ENCODE data around the gene KLHL22. TPM values are rescaled to one million over a fixed set of nuclear protein-coding genes. Genes with fewer than 3 reads are reported as not detected.

The KLHL22 gene
- total and polyA plus RNA-seq, 2 donors (not counting 3 experiments of a cell fraction or from before 2014, with no cell fraction given) = 24.2 to 33.6 TPM

DNA sequence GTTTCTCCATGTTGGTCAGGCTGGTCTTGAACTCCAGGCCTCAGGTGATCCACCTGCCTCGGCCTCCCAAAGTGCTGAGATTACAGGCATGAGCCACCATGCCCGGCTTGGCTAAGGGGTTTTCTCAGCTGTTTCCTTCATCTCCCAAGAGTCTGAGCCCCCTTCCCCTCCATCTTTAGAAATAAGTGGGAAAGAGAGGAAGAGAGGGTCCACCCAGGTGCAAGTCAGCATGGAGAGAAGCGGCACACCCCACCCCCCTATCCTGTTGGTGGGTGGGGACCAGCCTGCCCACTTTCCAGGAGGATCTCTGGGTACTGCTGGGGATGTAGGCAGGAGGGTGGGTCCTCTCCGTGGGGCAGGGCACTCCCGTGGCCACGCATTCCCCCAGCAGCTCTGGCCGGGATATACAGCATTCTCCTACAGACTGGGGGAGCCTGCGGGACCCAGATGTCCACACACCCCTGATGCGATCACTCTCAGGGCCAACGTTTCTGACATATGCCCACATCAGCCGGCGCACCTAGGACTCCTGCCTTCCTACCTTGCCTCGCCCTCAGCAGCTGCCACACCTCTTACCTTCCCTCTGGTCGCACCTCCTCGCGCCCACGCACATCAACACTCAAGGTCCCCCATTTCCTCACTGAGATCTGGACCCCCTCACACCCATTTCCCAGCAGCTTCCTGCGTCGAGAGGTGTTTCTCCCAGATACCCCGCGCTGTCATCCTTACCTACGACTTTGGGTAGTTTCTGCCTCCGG, 66.9 kb downstream of the KLHL22 start:
- Histone ChIP-seq H3K27ac (ENCODE audit: insufficient read depth, low read depth, low read length) (no peak overlapping the region), H3K9me1 (replicated peaks; ENCODE audit: control insufficient read depth, extremely low read depth, insufficient read depth, low read length) (no peaks in the 10 kb centered on the region), H3K4me1 (ENCODE audit: control insufficient read depth, extremely low read depth, insufficient read depth, low read length) (peaks cover 4% of the 10 kb centered on the region), H3K9me3 (replicated peaks; ENCODE audit: control insufficient read depth, insufficient read depth, low read length) (no peaks in the 10 kb centered on the region), H3K27me3 (ENCODE audit: control insufficient read depth in 2 of 2, insufficient read depth in 2 of 2, low read length in 2 of 2) (no peaks in the 10 kb centered on the region), H2AFZ (ENCODE audit: low read depth, low read length) (no peak overlapping the region), H3K9ac (replicated peaks; ENCODE audit: extremely low read depth, insufficient read depth, low read length) (no peak overlapping the region), H3K4me2 (ENCODE audit: insufficient read depth, low read length) (no peak overlapping the region), H3K79me2 (ENCODE audit: control insufficient read depth, insufficient read depth, low read length) (no peaks in the 10 kb centered on the region), H3K36me3 (ENCODE audit: control insufficient read depth in 2 of 2, extremely low read depth in 1 of 2, insufficient read depth in 2 of 2, low read length in 2 of 2) (peaks cover 4 to 18% of the 10 kb centered on the region in 2 experiments), H4K20me1 (replicated peaks; ENCODE audit: control insufficient read depth, extremely low read depth, insufficient read depth, low read length) (peaks cover 2% of the 10 kb centered on the region), H3K4me3 (replicated peaks in 1 of 3; ENCODE audit: insufficient read depth in 1 of 3, low read depth in 1 of 3, low read length in 3 of 3) (no peak overlapping the region)
- no peak for TF ChIP-seq GATA2 (IDR thresholded peaks at IDR 0.05; ENCODE audit: insufficient read depth, insufficient read length, low read depth, low read length)
- TF ChIP-seq, protein P1, sequence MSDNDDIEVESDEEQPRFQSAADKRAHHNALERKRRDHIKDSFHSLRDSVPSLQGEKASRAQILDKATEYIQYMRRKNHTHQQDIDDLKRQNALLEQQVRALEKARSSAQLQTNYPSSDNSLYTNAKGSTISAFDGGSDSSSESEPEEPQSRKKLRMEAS (IDR thresholded peaks at IDR 0.05; ENCODE audit: insufficient read depth, insufficient read length) = no peak
- TF ChIP-seq EZH2 (IDR thresholded peaks at IDR 0.05; ENCODE audit: borderline replicate concordance, low read depth, low read length, severe bottlenecking) = no peak
- no peak for TF ChIP-seq FOS (IDR thresholded peaks at IDR 0.05; ENCODE audit: borderline replicate concordance, insufficient read depth, low read length)
- TF ChIP-seq POLR2A (IDR thresholded peaks at IDR 0.05; ENCODE audit: low read depth, low read length) = no peak
- TF ChIP-seq, protein P2, sequence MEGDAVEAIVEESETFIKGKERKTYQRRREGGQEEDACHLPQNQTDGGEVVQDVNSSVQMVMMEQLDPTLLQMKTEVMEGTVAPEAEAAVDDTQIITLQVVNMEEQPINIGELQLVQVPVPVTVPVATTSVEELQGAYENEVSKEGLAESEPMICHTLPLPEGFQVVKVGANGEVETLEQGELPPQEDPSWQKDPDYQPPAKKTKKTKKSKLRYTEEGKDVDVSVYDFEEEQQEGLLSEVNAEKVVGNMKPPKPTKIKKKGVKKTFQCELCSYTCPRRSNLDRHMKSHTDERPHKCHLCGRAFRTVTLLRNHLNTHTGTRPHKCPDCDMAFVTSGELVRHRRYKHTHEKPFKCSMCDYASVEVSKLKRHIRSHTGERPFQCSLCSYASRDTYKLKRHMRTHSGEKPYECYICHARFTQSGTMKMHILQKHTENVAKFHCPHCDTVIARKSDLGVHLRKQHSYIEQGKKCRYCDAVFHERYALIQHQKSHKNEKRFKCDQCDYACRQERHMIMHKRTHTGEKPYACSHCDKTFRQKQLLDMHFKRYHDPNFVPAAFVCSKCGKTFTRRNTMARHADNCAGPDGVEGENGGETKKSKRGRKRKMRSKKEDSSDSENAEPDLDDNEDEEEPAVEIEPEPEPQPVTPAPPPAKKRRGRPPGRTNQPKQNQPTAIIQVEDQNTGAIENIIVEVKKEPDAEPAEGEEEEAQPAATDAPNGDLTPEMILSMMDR (IDR thresholded peaks at IDR 0.05; ENCODE audit: extremely low read depth in 1 of 2, insufficient read depth in 1 of 2, low read depth in 1 of 2, low read length in 2 of 2) = no peak
- TF ChIP-seq POLR2AphosphoS5 (IDR thresholded peaks at IDR 0.05; ENCODE audit: insufficient read depth, low read depth, low read length) = no peak
- TF ChIP-seq MYC (IDR thresholded peaks at IDR 0.05; ENCODE audit: low read depth, low read length) = no peak
- TF ChIP-seq JUN (IDR thresholded peaks at IDR 0.05; ENCODE audit: borderline replicate concordance, insufficient read depth, insufficient read length, low read depth) = no peak
- POLR2A ChIA-PET = no interaction called here
- FAIRE-seq (no peak), DNase-seq (ENCODE audit: low read depth, low spot score) (no peak)
- CTCF ChIA-PET = interaction anchor here (0.7 to 2.6 kb wide), 4 partner anchors 10 to 28 kb away, joined by 3 to 23 read pairs (median 3); no protein-coding TSS in a partner anchor
- BruUV-seq (replicated peaks) = no TSS peak
- dilution Hi-C loops (cut with MboI; ENCODE audit: extremely low pct_ligation_motif_present, low sequenced_read_pairs) (no loop called here), intact Hi-C loops (cut with micrococcal nuclease) (no loop called here)

Data from endothelial cell of umbilical vein (primary cell).